Mononuclear cell (primary cell): Measurements from ENCODE around the gene PERM1. TPM values are rescaled to one million over a fixed set of nuclear protein-coding genes. Genes with fewer than 3 reads are reported as not detected.
A peak's percentile ranks its signal among the peaks of the same experiment; 100 is the strongest.
"Not testable (repeated sequence)": the region's sequence is repeated elsewhere in the genome, so short reads cannot be mapped to it uniquely, and the experiment has no call there.

Experiments
- H3K27me3 ChIP-seq: 2 replicates; pipeline ENCODE4 v1.6.0; 2011; ENCODE audit warnings: low read length, control low read depth; ENCODE audit not compliant: insufficient read depth
- H3K4me1 ChIP-seq: 2 replicates; pipeline ENCODE4 v1.5.1; 2011; ENCODE audit warnings: mild to moderate bottlenecking, low read length, control low read depth; ENCODE audit not compliant: insufficient read depth
- H3K4me3 ChIP-seq: 2 replicates; pipeline ENCODE4 v1.5.1; 2011; ENCODE audit warnings: mild to moderate bottlenecking, low read length, moderate library complexity
- H3K9me3 ChIP-seq: 2 replicates; pipeline ENCODE4 v1.5.1; 2011; ENCODE audit warnings: low read depth, mild to moderate bottlenecking, control low read depth, low read length
- total RNA-seq: library from RNA; depleted of rRNA; stranded (reverse); fragments of >200 nt; gene quantifications from one replicate; pipeline ENCODE4 v1.2.3, GENCODE V29; 2012

The PERM1 gene
- total RNA-seq, 1 donor, result 0.10 TPM

- peaks cover 12% of the 10 kb centered on the region for H3K4me1 ChIP-seq
Observed at GRCh38 chr1:1020000-1020404, 38.1 kb upstream of the PERM1 start, which contains the start of gene AGRN. Gene AGRN (plus strand): TSS chr1:1020120. CDS start chr1:1020173, 53 bp downstream.

GRCh38 chr1:1019122-1019999 is 37.5 kb upstream of the PERM1 start:
- H3K27me3 ChIP-seq, result peaks cover 4% of the 10 kb centered on the region
- H3K4me1 ChIP-seq, result peaks cover 18% of the 10 kb centered on the region
- H3K9me3 ChIP-seq, result no peaks in the 10 kb centered on the region
- peak overlapping the region; percentile 32 for H3K4me3 ChIP-seq

More at GRCh38 chr1:1020000-1020404, 38.1 kb upstream of the PERM1 start, which contains the start of gene AGRN:
- peak within 1 kb of the TSS; percentile 32 for H3K4me3 ChIP-seq
- no peaks in the 10 kb centered on the region for H3K9me3 ChIP-seq
- peaks cover 4% of the 10 kb centered on the region for H3K27me3 ChIP-seq

GRCh38 chr1:1018321-1018685 is 36.4 kb upstream of the PERM1 start:
- H3K4me3 ChIP-seq, H3K27me3 ChIP-seq, H3K9me3 ChIP-seq: not testable (repeated sequence)
- H3K4me1 ChIP-seq, result peaks cover 27% of the 10 kb centered on the region

- H3K4me1 ChIP-seq, result peaks cover 31% of the 10 kb centered on the region
- not testable (repeated sequence) for H3K27me3 ChIP-seq, H3K9me3 ChIP-seq, H3K4me3 ChIP-seq
Observed at GRCh38 chr1:1017397-1018320, 35.8 kb upstream of the PERM1 start.

GRCh38 chr1:1014799-1015681 is 33.1 kb upstream of the PERM1 start:
- Histone ChIP-seq H3K4me1 (peaks cover 28% of the 10 kb centered on the region), H3K4me3 (no peak overlapping the region), H3K9me3 (no peaks in the 10 kb centered on the region), H3K27me3 (no peaks in the 10 kb centered on the region)

- Histone ChIP-seq H3K4me3 (peak overlapping the region; percentile 81), H3K9me3 (no peaks in the 10 kb centered on the region), H3K4me1 (peaks cover 26% of the 10 kb centered on the region), H3K27me3 (no peaks in the 10 kb centered on the region)
Observed at GRCh38 chr1:1013922-1014648, 32.2 kb upstream of the PERM1 start.

GRCh38 chr1:1013105-1013921 is 31.4 kb upstream of the PERM1 start, which contains the start of gene ISG15:
Gene ISG15 (plus strand): TSS chr1:1013497. CDS start chr1:1013574, 77 bp downstream.
- Histone ChIP-seq H3K4me3 (peak within 1 kb of the TSS; percentile 81), H3K9me3 (no peaks in the 10 kb centered on the region), H3K27me3 (no peaks in the 10 kb centered on the region), H3K4me1 (peaks cover 23% of the 10 kb centered on the region)

GRCh38 chr1:1012736-1013104 is 30.8 kb upstream of the PERM1 start:
- Histone ChIP-seq H3K4me3 (peak overlapping the region; percentile 81), H3K4me1 (peaks cover 23% of the 10 kb centered on the region)
- H3K27me3 ChIP-seq, H3K9me3 ChIP-seq: not testable (repeated sequence)

- Histone ChIP-seq H3K4me3 (no peak overlapping the region), H3K9me3 (no peaks in the 10 kb centered on the region), H3K27me3 (no peaks in the 10 kb centered on the region), H3K4me1 (peaks cover 23% of the 10 kb centered on the region)
Observed at GRCh38 chr1:1011396-1011949, 29.6 kb upstream of the PERM1 start.

GRCh38 chr1:1010131-1010530 is 28.2 kb upstream of the PERM1 start:
- not testable (repeated sequence) for H3K27me3 ChIP-seq, H3K9me3 ChIP-seq, H3K4me3 ChIP-seq
- H3K4me1 ChIP-seq, result peaks cover 25% of the 10 kb centered on the region

- peaks cover 12% of the 10 kb centered on the region for H3K4me1 ChIP-seq
- no peak overlapping the region for H3K4me3 ChIP-seq
- H3K27me3 ChIP-seq, result peaks cover 25% of the 10 kb centered on the region
- no peaks in the 10 kb centered on the region for H3K9me3 ChIP-seq
Observed at GRCh38 chr1:1006305-1007159, 24.6 kb upstream of the PERM1 start.

- H3K27me3 ChIP-seq, result peaks cover 32% of the 10 kb centered on the region
- no peaks in the 10 kb centered on the region for H3K9me3 ChIP-seq
- peaks cover 19% of the 10 kb centered on the region for H3K4me1 ChIP-seq
- no peak overlapping the region for H3K4me3 ChIP-seq
Observed at GRCh38 chr1:1005774-1006304, 23.9 kb upstream of the PERM1 start.
